Stimulated activated naive B cell treated with anti-CD40 and anti-IgM and Interleukin-4, amounts not matched to agents 10 μg/mL and 1 μg/mL and 100 μg/mL, for 72 hours (primary cell): ENCODE data around the gene EXPH5.
"Not testable (repeated sequence)": the region's sequence is repeated elsewhere in the genome, so short reads cannot be mapped to it uniquely, and the experiment has no call there.

Source experiments
- ATAC-seq, 2 donors: fragments of 150-1000 bp; cut with Tn5 transposase; replicated peaks; 2 replicates each; pipeline ENCODE4 v1.10.0; 2021; ENCODE audit warnings: moderate library complexity in 1 of 2
- DNase-seq: peaks from one replicate; pipeline ENCODE4 v3.0.0; 2021
- H3K27ac Mint-ChIP-seq: one replicate; pipeline ENCODE4 v1.8.0; 2022; ENCODE audit warnings: mild to moderate bottlenecking, mixed read lengths
- H3K27me3 Mint-ChIP-seq, 2 donors: one replicate each; pipeline ENCODE4 v1.8.0; 2022; ENCODE audit warnings: mixed read lengths in 2 of 2
- H3K36me3 Mint-ChIP-seq, 2 donors: one replicate each; pipeline ENCODE4 v1.8.0; 2022; ENCODE audit warnings: mixed read lengths in 2 of 2, mild to moderate bottlenecking in 1 of 2
- H3K4me1 Mint-ChIP-seq, 2 donors: one replicate each; pipeline ENCODE4 v1.8.0; 2022; ENCODE audit warnings: mixed read lengths in 2 of 2, mild to moderate bottlenecking in 1 of 2
- H3K4me3 Mint-ChIP-seq, 2 donors: one replicate each; pipeline ENCODE4 v1.8.0; 2022; ENCODE audit warnings: mild to moderate bottlenecking in 2 of 2, mixed read lengths in 2 of 2, moderate library complexity in 1 of 2
- H3K9me3 Mint-ChIP-seq, 2 donors: one replicate each; pipeline ENCODE4 v1.8.0; 2022; ENCODE audit warnings: mixed read lengths in 2 of 2, mild to moderate bottlenecking in 1 of 2

EXPH5 gene

GRCh38 chr11:108593214-108593922 is at the start of gene EXPH5:
Gene EXPH5 (minus strand): TSS chr11:108593768. CDS start chr11:108593536, 232 bp downstream.
- peaks cover 28 to 60% of the 10 kb centered on the region in 2 donors for H3K27me3 Mint-ChIP-seq
- H3K27ac Mint-ChIP-seq: peak within 1 kb of the TSS; percentile 65
- H3K36me3 Mint-ChIP-seq: peaks cover 0 to 3% of the 10 kb centered on the region in 2 donors
- peaks cover 6 to 18% of the 10 kb centered on the region in 2 donors for H3K4me1 Mint-ChIP-seq
- ATAC-seq (peak; percentile 94 to 95), DNase-seq (peak; percentile 76)
- no peaks in the 10 kb centered on the region for H3K9me3 Mint-ChIP-seq
- H3K4me3 Mint-ChIP-seq: peak within 1 kb of the TSS; percentile 88 to 99

- H3K27me3 Mint-ChIP-seq: peaks cover 19 to 23% of the 10 kb centered on the region in 2 donors
- not testable (repeated sequence) for H3K27ac Mint-ChIP-seq, H3K4me3 Mint-ChIP-seq, DNase-seq, H3K4me1 Mint-ChIP-seq, H3K9me3 Mint-ChIP-seq, ATAC-seq, H3K36me3 Mint-ChIP-seq
Measured at GRCh38 chr11:108641752-108642151, 48.2 kb upstream of the EXPH5 start.

- Mint-ChIP-seq H3K27ac (no peak overlapping the region), H3K36me3 (no peaks in the 10 kb centered on the region), H3K27me3 (peaks cover 27 to 29% of the 10 kb centered on the region in 2 donors), H3K9me3 (no peaks in the 10 kb centered on the region), H3K4me1 (no peaks in the 10 kb centered on the region), H3K4me3 (no peak overlapping the region)
- no peak for DNase-seq
- ATAC-seq: no peak
Measured at GRCh38 chr11:108639146-108639545, 45.6 kb upstream of the EXPH5 start.

GRCh38 chr11:108636222-108636621 is 42.7 kb upstream of the EXPH5 start:
- H3K36me3 Mint-ChIP-seq: no peaks in the 10 kb centered on the region
- ATAC-seq: no peak
- no peak overlapping the region for H3K27ac Mint-ChIP-seq
- peaks cover 29 to 34% of the 10 kb centered on the region in 2 donors for H3K27me3 Mint-ChIP-seq
- no peaks in the 10 kb centered on the region for H3K9me3 Mint-ChIP-seq
- H3K4me1 Mint-ChIP-seq: no peaks in the 10 kb centered on the region
- H3K4me3 Mint-ChIP-seq: no peak overlapping the region
- DNase-seq: no peak

- Mint-ChIP-seq H3K4me3 (no peak overlapping the region), H3K27me3 (peaks cover 29 to 34% of the 10 kb centered on the region in 2 donors), H3K9me3 (no peaks in the 10 kb centered on the region), H3K4me1 (no peaks in the 10 kb centered on the region), H3K27ac (no peak overlapping the region), H3K36me3 (no peaks in the 10 kb centered on the region)
- ATAC-seq: no peak
- DNase-seq: no peak
Measured at GRCh38 chr11:108635106-108635505, 41.5 kb upstream of the EXPH5 start.

GRCh38 chr11:108632041-108632704 is 38.6 kb upstream of the EXPH5 start:
- ATAC-seq (no peak), DNase-seq (no peak)
- Mint-ChIP-seq H3K27ac (no peak overlapping the region), H3K9me3 (no peaks in the 10 kb centered on the region), H3K4me1 (no peaks in the 10 kb centered on the region), H3K36me3 (no peaks in the 10 kb centered on the region), H3K27me3 (peaks cover 16 to 20% of the 10 kb centered on the region in 2 donors), H3K4me3 (no peak overlapping the region)

- Mint-ChIP-seq H3K4me1 (no peaks in the 10 kb centered on the region), H3K36me3 (no peaks in the 10 kb centered on the region), H3K4me3 (no peak overlapping the region), H3K27ac (no peak overlapping the region), H3K9me3 (no peaks in the 10 kb centered on the region), H3K27me3 (peaks cover 23 to 25% of the 10 kb centered on the region in 2 donors)
- DNase-seq (no peak), ATAC-seq (no peak)
Measured at GRCh38 chr11:108629274-108629673, 35.7 kb upstream of the EXPH5 start.

- ATAC-seq (no peak), DNase-seq (no peak)
- Mint-ChIP-seq H3K27ac (no peak overlapping the region), H3K4me1 (no peaks in the 10 kb centered on the region), H3K27me3 (peaks cover 23 to 25% of the 10 kb centered on the region in 2 donors), H3K9me3 (no peaks in the 10 kb centered on the region), H3K36me3 (no peaks in the 10 kb centered on the region), H3K4me3 (no peak overlapping the region)
Measured at GRCh38 chr11:108628812-108629211, 35.2 kb upstream of the EXPH5 start.

GRCh38 chr11:108628326-108628725 is 34.8 kb upstream of the EXPH5 start:
- H3K27me3 Mint-ChIP-seq: peaks cover 23 to 25% of the 10 kb centered on the region in 2 donors
- H3K27ac Mint-ChIP-seq: no peak overlapping the region
- no peaks in the 10 kb centered on the region for H3K9me3 Mint-ChIP-seq
- DNase-seq (no peak), ATAC-seq (no peak)
- no peak overlapping the region for H3K4me3 Mint-ChIP-seq
- H3K36me3 Mint-ChIP-seq: no peaks in the 10 kb centered on the region
- no peaks in the 10 kb centered on the region for H3K4me1 Mint-ChIP-seq

GRCh38 chr11:108624196-108624925 is 30.8 kb upstream of the EXPH5 start:
- DNase-seq (no peak), ATAC-seq (no peak)
- no peak overlapping the region for H3K4me3 Mint-ChIP-seq
- H3K36me3 Mint-ChIP-seq: no peaks in the 10 kb centered on the region
- no peaks in the 10 kb centered on the region for H3K9me3 Mint-ChIP-seq
- H3K4me1 Mint-ChIP-seq: peaks cover 0 to 4% of the 10 kb centered on the region in 2 donors
- no peak overlapping the region for H3K27ac Mint-ChIP-seq
- H3K27me3 Mint-ChIP-seq: peaks cover 21 to 32% of the 10 kb centered on the region in 2 donors

GRCh38 chr11:108622341-108622740 is 28.8 kb upstream of the EXPH5 start:
- H3K4me1 Mint-ChIP-seq: peaks cover 0 to 4% of the 10 kb centered on the region in 2 donors
- H3K36me3 Mint-ChIP-seq: no peaks in the 10 kb centered on the region
- no peak for ATAC-seq
- H3K4me3 Mint-ChIP-seq: no peak overlapping the region
- no peaks in the 10 kb centered on the region for H3K9me3 Mint-ChIP-seq
- H3K27me3 Mint-ChIP-seq: peaks cover 27 to 32% of the 10 kb centered on the region in 2 donors
- no peak for DNase-seq
- H3K27ac Mint-ChIP-seq: no peak overlapping the region

- ATAC-seq (peak; percentile 79 to 87), DNase-seq (no peak)
- no peak overlapping the region for H3K4me3 Mint-ChIP-seq
- H3K27me3 Mint-ChIP-seq: peaks cover 33 to 39% of the 10 kb centered on the region in 2 donors
- H3K9me3 Mint-ChIP-seq: no peaks in the 10 kb centered on the region
- H3K27ac Mint-ChIP-seq: no peak overlapping the region
- peaks cover 0 to 4% of the 10 kb centered on the region in 2 donors for H3K4me1 Mint-ChIP-seq
- no peaks in the 10 kb centered on the region for H3K36me3 Mint-ChIP-seq
Measured at GRCh38 chr11:108620958-108621772, 27.6 kb upstream of the EXPH5 start.

- ATAC-seq (no peak), DNase-seq (no peak)
- Mint-ChIP-seq H3K36me3 (no peaks in the 10 kb centered on the region), H3K4me1 (peaks cover 0 to 4% of the 10 kb centered on the region in 2 donors), H3K27ac (no peak overlapping the region), H3K27me3 (peaks cover 20 to 31% of the 10 kb centered on the region in 2 donors), H3K4me3 (no peak overlapping the region), H3K9me3 (no peaks in the 10 kb centered on the region)
Measured at GRCh38 chr11:108618529-108618928, 25.0 kb upstream of the EXPH5 start.

GRCh38 chr11:108617055-108617454 is 23.5 kb upstream of the EXPH5 start:
- no peak overlapping the region for H3K27ac Mint-ChIP-seq
- no peaks in the 10 kb centered on the region for H3K36me3 Mint-ChIP-seq
- DNase-seq (no peak), ATAC-seq (no peak)
- peaks cover 0 to 4% of the 10 kb centered on the region in 2 donors for H3K4me1 Mint-ChIP-seq
- H3K9me3 Mint-ChIP-seq: no peaks in the 10 kb centered on the region
- peaks cover 20 to 34% of the 10 kb centered on the region in 2 donors for H3K27me3 Mint-ChIP-seq
- H3K4me3 Mint-ChIP-seq: no peak overlapping the region
